NCI-H1092 treated with DMSO at 0.1 percent for 48 hours (cell line): ENCODE measurements around the gene RCOR3.
"Not testable (repeated sequence)": the region's sequence is repeated elsewhere in the genome, so short reads cannot be mapped to it uniquely, and the experiment has no call there.

Source experiments
- DNase-seq: peaks from one replicate; lab custom pipeline; 2025; lab: John Stamatoyannopoulos, UW

RCOR3 gene

GRCh38 chr1:211260141-211261107, 1.3 kb downstream of the RCOR3 start:
- DNase-seq: peak; percentile 87

- DNase-seq: no peak
Measured at GRCh38 chr1:211261229-211261628, 2.1 kb downstream of the RCOR3 start.

- not testable (repeated sequence) for DNase-seq
Measured at GRCh38 chr1:211263022-211263421, 3.9 kb downstream of the RCOR3 start.

GRCh38 chr1:211267204-211267857, 8.2 kb downstream of the RCOR3 start:
- DNase-seq: no peak

- no peak for DNase-seq
Measured at GRCh38 chr1:211279340-211279739, 20.2 kb downstream of the RCOR3 start.

GRCh38 chr1:211280910-211281309, 21.7 kb downstream of the RCOR3 start:
- DNase-seq: no peak

GRCh38 chr1:211281320-211282022, 22.3 kb downstream of the RCOR3 start:
- no peak for DNase-seq

- no peak for DNase-seq
Measured at GRCh38 chr1:211282023-211282373, 22.8 kb downstream of the RCOR3 start.

- DNase-seq: no peak
Measured at GRCh38 chr1:211285196-211285595, 26.0 kb downstream of the RCOR3 start.

- no peak for DNase-seq
Measured at GRCh38 chr1:211287218-211287617, 28.1 kb downstream of the RCOR3 start.

GRCh38 chr1:211292411-211292810, 33.2 kb downstream of the RCOR3 start:
- DNase-seq: no peak

- no peak for DNase-seq
Measured at GRCh38 chr1:211296396-211296795, 37.2 kb downstream of the RCOR3 start.

GRCh38 chr1:211305044-211305443, 45.9 kb downstream of the RCOR3 start:
- no peak for DNase-seq

- DNase-seq: no peak
Measured at GRCh38 chr1:211309617-211310016, 50.5 kb downstream of the RCOR3 start.

- no peak for DNase-seq
Measured at GRCh38 chr1:211313392-211313791, 54.2 kb downstream of the RCOR3 start.

GRCh38 chr1:211318576-211319280, 59.6 kb downstream of the RCOR3 start:
- DNase-seq: no peak

- DNase-seq: no peak
Measured at GRCh38 chr1:211319892-211320291, 60.7 kb downstream of the RCOR3 start.

- no peak for DNase-seq
Measured at GRCh38 chr1:211320980-211321379, 61.8 kb downstream of the RCOR3 start.

- DNase-seq: not testable (repeated sequence)
Measured at GRCh38 chr1:211321646-211322045, 62.5 kb downstream of the RCOR3 start.

- peak; percentile 76 for DNase-seq
Measured at GRCh38 chr1:211323156-211324063, 64.2 kb downstream of the RCOR3 start.
